Activated CD4-positive, CD25-positive, alpha-beta regulatory T cell treated with anti-CD3 and anti-CD28 coated beads, Interleukin-2, amount 50 U/mL, for 16 hours (primary cell): ENCODE results near the gene CYBC1.
"Not testable (repeated sequence)": the region's sequence is repeated elsewhere in the genome, so short reads cannot be mapped to it uniquely, and the experiment has no call there.

Experiments
- DNase-seq: peaks from one replicate; pipeline ENCODE4 v3.0.0-alpha.2; 2020; ENCODE audit warnings: low read depth, low spot score

Gene CYBC1

GRCh38 chr17:82435103-82435502 is 15.4 kb downstream of the CYBC1 start:
- no peak for DNase-seq

GRCh38 chr17:82434216-82434565 is 16.4 kb downstream of the CYBC1 start:
- DNase-seq: no peak

- no peak for DNase-seq
Observed at GRCh38 chr17:82433560-82434215, 16.9 kb downstream of the CYBC1 start.

GRCh38 chr17:82432017-82432416 is 18.5 kb downstream of the CYBC1 start:
- no peak for DNase-seq

DNA sequence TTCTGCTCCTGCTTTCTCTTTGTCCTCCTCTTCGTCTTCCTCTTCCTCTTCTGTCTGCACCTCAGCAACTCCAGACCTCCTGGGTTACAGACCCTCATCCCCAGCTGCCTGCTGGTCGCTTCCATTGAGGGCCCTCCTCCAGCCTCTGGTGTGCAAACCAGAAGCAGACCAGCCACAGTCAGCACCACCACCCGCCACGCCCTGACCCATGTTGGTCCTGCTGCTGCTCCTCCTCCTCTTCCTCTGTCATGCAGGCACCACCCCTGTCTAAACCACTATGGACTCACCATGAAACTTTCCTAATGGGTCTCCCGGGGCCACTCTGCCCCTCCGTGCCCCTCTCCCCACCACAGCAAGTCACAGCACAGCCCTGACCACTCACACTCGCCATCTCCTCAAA is 20.7 kb downstream of the CYBC1 start:
- DNase-seq: no peak

DNA sequence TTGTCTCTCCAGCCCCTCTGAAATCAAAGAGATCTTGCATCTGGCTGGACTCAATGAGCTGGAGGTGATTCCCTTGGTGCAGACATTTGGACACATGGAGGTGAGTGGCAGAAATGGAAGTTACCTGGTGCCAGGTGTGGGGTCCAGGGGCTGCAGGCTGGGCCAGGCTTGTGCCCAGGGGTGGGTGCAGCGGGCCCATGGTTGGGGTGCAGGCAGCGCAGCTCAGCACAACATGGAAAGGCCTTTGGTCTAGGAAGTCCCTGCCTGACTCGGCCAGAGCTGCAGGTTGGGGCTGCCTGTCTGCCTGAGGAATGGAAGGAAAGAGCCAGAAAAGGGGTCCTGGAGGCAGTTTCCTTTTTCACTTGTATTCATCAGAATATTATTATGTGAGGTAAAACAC is 22.0 kb downstream of the CYBC1 start:
- no peak for DNase-seq

GRCh38 chr17:82424863-82425159 is 25.7 kb downstream of the CYBC1 start:
- DNase-seq: no peak

GRCh38 chr17:82424001-82424862 is 26.3 kb downstream of the CYBC1 start:
- no peak for DNase-seq

GRCh38 chr17:82419540-82419939 is 31.0 kb downstream of the CYBC1 start:
- DNase-seq: no peak

DNA sequence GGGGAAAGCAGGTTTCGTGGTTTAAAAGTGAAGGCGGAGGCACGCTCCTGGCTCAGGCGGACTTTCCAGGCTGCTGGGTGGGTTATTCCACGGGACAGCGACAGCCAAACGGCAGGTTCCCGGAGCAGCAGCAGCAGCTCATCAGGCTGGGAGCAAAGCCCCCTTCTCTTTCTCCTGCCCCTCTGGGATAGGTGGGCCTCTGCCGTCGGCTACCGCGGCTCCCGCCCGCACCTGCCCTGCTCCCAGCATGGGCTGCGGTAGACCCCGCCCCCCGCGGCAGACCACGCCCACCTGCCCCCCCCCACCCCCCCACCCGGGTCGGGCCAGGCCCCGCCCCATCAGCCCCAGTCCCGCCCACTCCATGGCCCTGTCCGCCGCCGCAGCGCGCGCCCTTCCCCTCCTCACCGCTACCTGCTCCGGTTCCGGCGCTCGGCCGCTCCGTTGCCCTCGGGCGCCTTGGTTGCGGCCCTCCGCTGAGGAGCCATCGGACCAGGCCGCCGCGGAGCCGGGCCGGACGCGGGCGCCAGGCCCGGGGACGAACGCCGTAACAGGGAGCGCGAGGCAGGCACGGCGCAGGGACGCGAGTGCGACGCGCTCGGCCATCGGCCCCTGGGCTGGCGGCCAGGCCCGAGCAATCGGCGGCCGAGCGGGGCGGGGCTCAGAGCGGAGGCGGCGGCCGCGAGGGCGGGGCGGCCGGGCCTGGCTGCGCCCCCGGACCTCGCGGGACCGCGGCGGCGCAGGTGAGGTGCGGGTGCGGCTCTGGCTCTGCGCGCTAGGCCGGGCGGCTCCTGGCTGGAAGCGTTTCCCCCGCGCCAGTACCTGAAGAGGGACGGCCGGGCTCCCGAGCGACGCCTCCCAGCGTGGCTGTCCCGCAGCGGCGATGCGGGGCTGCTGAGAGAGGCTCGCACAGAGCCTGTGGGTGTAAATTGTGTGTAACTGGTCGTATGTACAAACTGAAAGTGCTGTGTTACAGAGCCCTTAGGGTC is 32.3 kb downstream of the CYBC1 start, which contains the start of the genes HEXD and OGFOD3:
TSS of gene HEXD (plus strand) at position 347 of the 986 bp plus-strand sequence. CDS start 1,453 bp downstream, outside the sequence.
TSS of gene OGFOD3 (minus strand) at position 586 of the 986 bp plus-strand sequence. CDS start at position 485, 101 bp downstream.
- DNase-seq: peak; percentile 66

DNA sequence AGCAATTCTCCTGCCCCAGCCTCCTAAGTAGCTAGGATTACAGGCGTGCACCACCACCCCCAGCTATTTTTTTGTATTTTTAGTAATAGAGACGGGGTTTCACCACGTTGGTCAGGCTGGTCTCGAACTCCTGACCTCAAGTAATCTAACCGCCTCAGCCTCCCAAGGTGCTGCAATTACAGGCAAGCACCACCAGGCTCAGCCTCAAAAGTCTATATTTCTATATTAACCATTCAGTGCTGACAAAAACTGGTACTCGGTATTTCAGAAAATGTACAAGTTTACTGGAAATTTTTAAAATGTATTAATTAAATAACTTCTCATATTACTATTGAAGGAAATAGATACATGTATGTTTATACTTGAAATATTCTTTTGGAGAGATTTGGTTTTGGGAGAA is 33.8 kb downstream of the CYBC1 start:
- no peak for DNase-seq

- no peak for DNase-seq
Observed at GRCh38 chr17:82416264-82416663, 34.3 kb downstream of the CYBC1 start.

- DNase-seq: no peak
Observed at GRCh38 chr17:82415786-82416185, 34.8 kb downstream of the CYBC1 start.

DNA sequence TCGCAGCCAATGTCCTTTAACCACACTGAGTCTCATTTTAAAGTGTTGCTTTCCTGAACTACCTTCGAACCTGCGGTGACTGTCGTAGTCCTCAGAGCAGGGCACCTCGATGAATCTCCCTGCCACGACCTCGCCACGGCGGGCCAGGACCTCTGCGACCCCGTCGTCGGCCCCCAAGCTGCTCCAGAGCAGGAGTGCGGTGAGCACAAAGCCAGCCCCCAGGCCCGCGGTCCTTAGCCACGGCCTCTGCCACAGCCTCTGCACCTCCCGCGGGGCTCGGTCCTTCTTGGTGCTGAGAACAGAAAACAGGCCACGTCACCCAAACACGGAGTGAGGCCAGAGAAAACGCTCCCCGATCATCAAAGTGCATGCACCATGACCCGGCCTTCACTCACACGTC is 35.2 kb downstream of the CYBC1 start:
- no peak for DNase-seq

GRCh38 chr17:82414548-82415281 is 35.8 kb downstream of the CYBC1 start:
- peak; percentile 44 for DNase-seq

- no peak for DNase-seq
Observed at GRCh38 chr17:82412535-82413520, 37.7 kb downstream of the CYBC1 start.

DNA sequence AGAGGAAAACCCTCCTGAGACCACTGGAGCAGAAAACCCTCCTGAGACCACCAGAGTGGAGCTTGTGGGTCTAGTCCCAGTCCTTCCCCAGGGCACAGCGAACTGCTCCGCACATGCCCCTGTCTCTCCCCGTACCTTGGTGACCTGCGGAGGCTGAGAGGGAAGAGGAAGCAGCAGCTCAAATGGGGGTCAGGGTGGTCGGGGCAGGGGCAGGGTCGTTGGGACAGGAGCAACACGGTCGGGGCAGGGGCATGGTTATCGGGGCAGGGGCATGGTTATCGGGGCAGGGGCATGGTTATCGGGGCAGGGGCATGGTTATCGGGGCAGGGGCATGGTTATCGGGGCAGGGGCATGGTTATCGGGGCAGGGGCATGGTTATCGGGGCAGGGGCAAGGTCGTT is 38.5 kb downstream of the CYBC1 start:
- DNase-seq: not testable (repeated sequence)

DNA sequence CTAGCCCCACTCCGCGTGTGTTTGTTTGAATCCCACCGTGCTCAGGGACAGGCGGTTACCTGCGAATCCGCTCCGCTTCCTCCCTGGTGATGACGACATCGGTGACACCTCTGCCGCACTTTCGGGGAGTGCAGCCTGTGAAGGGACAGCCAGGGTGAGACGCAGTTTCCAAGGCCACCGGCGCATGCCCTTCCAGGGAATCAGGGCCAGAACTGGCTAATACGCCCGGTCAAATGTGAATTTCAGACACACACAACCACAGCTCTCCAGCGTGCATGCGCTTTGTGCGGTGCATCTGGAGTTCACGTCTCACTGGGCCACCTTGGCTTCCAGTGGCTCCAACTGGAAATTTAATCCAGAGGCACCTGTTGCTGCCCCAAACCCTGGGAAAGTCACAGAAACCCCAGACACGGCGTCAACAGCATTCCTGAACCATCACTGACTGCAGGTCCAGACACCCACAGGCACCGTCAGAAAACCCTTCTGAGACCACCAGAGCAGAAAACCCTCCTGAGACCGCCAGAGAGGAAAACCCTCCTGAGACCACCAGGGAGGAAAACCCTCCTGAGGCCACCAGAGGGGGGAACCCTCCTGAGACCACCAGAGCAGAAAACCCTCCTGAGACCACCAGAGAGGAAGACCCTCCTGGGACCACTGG is 39.0 kb downstream of the CYBC1 start:
- DNase-seq: no peak

DNA sequence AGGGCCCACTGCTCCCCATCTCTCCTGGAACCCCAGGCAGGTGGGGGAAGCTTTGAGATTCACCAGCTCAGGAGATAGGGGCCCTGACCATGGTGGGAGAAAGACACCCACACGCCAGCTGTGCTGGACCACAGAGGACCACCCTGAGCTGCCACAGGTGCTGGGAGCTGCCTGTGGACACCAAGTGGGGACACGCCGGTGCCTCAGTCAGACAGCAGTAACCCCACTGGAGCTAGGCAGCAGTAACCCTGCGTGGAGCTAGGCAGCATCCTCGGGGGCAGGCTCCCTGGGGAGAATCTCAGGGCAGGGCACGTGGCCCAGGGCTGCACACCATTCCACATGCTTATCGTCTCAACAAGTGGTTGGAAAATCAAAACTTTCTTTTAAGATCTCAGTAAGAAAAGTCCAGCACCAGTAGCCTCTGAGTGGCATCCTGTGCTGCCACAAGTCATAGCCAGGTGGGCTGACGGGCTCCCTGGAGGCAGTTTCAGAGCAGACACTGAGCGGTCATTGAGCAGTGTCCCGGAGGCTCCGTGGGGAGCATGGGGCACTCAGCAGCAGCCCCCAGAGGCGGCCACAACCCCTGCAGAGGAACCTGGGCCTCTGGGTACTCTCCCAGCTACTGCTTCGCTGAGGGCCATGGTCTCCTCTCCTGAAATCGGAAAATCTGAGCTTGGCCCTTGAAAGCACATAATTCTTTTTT is 40.4 kb downstream of the CYBC1 start:
- DNase-seq: no peak
